TTC549 (cell line): ENCODE results near the gene TBC1D3.
"Not testable (repeated sequence)": the region's sequence is repeated elsewhere in the genome, so short reads cannot be mapped to it uniquely, and the experiment has no call there.

Experiments used
- FAIRE-seq: peaks from 2 replicates; lab custom pipeline; 2012; peaks lifted over from hg19 to GRCh38; lab: Jason Lieb, UNC

TBC1D3 gene

GRCh38 chr17:38192455-38192854 is at the start of gene TBC1D3:
Gene TBC1D3 (minus strand): TSS chr17:38192555. CDS start chr17:38191029, 1,526 bp downstream.
- FAIRE-seq = not testable (repeated sequence)

- not testable (repeated sequence) for FAIRE-seq
Observed at GRCh38 chr17:38232790-38233189, 40.4 kb upstream of the TBC1D3 start.

- FAIRE-seq = not testable (repeated sequence)
Observed at GRCh38 chr17:38225844-38226495, 33.6 kb upstream of the TBC1D3 start.

GRCh38 chr17:38220867-38221266 is 28.5 kb upstream of the TBC1D3 start:
- FAIRE-seq = not testable (repeated sequence)

- FAIRE-seq = not testable (repeated sequence)
Observed at GRCh38 chr17:38200271-38200670, 7.9 kb upstream of the TBC1D3 start.

- FAIRE-seq = not testable (repeated sequence)
Observed at GRCh38 chr17:38134860-38135259, 57.5 kb downstream of the TBC1D3 start.
